ENCODE data around the gene KIFC1.
"Not testable (repeated sequence)": the region's sequence is repeated elsewhere in the genome, so short reads cannot be mapped to it uniquely, and the experiment has no call there.

KIFC1 gene

GRCh38 chr6:33391278-33391921 is at the start of gene KIFC1:
TSS of gene KIFC1 (plus strand) at chr6:33391823. CDS start at chr6:33391986, 163 bp downstream.
- peak; percentile 100 for DNase-seq (ENCODE audit: low read depth, low spot score)

- DNase-seq (ENCODE audit: low read depth, low spot score), result not testable (repeated sequence)
These were observed 48.0 kb upstream of the KIFC1 start for GRCh38 chr6:33343606-33343952.

- DNase-seq (ENCODE audit: low read depth, low spot score), result no peak
These were observed 47.5 kb upstream of the KIFC1 start for GRCh38 chr6:33343953-33344611.

GRCh38 chr6:33344701-33345697 is 46.6 kb upstream of the KIFC1 start:
- DNase-seq (ENCODE audit: low read depth, low spot score), result peak; percentile 81

- not testable (repeated sequence) for DNase-seq (ENCODE audit: low read depth, low spot score)
These were observed 44.7 kb upstream of the KIFC1 start for GRCh38 chr6:33346972-33347371.

- no peak for DNase-seq (ENCODE audit: low read depth, low spot score)
These were observed 43.8 kb upstream of the KIFC1 start for GRCh38 chr6:33347816-33348215.

GRCh38 chr6:33355860-33356259 is 35.8 kb upstream of the KIFC1 start:
- DNase-seq (ENCODE audit: low read depth, low spot score), result not testable (repeated sequence)

GRCh38 chr6:33356295-33356694 is 35.3 kb upstream of the KIFC1 start:
- no peak for DNase-seq (ENCODE audit: low read depth, low spot score)

GRCh38 chr6:33357160-33357871 is 34.3 kb upstream of the KIFC1 start:
- not testable (repeated sequence) for DNase-seq (ENCODE audit: low read depth, low spot score)

- DNase-seq (ENCODE audit: low read depth, low spot score), result no peak
These were observed 32.3 kb upstream of the KIFC1 start for GRCh38 chr6:33359331-33359730.

- not testable (repeated sequence) for DNase-seq (ENCODE audit: low read depth, low spot score)
These were observed 28.1 kb upstream of the KIFC1 start for GRCh38 chr6:33363486-33363885.

- peak; percentile 70 for DNase-seq (ENCODE audit: low read depth, low spot score)
These were observed 27.0 kb upstream of the KIFC1 start for GRCh38 chr6:33364475-33365205.

GRCh38 chr6:33365206-33365971 is 26.2 kb upstream of the KIFC1 start:
- peak; percentile 24 for DNase-seq (ENCODE audit: low read depth, low spot score)

- no peak for DNase-seq (ENCODE audit: low read depth, low spot score)
These were observed 24.5 kb upstream of the KIFC1 start for GRCh38 chr6:33367009-33367714.

- not testable (repeated sequence) for DNase-seq (ENCODE audit: low read depth, low spot score)
These were observed 24.0 kb upstream of the KIFC1 start for GRCh38 chr6:33367715-33368025.

- not testable (repeated sequence) for DNase-seq (ENCODE audit: low read depth, low spot score)
These were observed 19.7 kb upstream of the KIFC1 start for GRCh38 chr6:33371901-33372300.

GRCh38 chr6:33372526-33373123 is 19.0 kb upstream of the KIFC1 start:
- no peak for DNase-seq (ENCODE audit: low read depth, low spot score)

GRCh38 chr6:33373960-33374910 is 17.4 kb upstream of the KIFC1 start:
- no peak for DNase-seq (ENCODE audit: low read depth, low spot score)

Data from ELF-1 (cell line).